HG03460 (cell line): ENCODE measurements around the gene C4orf33.
"Not testable (repeated sequence)": the region's sequence is repeated elsewhere in the genome, so short reads cannot be mapped to it uniquely, and the experiment has no call there.

Experiments
- ATAC-seq: cut with Tn5 transposase; IDR thresholded peaks from one replicate; pipeline ENCODE4 v1.9.1; 2021; ENCODE audit not compliant: unreplicated experiment

Gene C4orf33

DNA sequence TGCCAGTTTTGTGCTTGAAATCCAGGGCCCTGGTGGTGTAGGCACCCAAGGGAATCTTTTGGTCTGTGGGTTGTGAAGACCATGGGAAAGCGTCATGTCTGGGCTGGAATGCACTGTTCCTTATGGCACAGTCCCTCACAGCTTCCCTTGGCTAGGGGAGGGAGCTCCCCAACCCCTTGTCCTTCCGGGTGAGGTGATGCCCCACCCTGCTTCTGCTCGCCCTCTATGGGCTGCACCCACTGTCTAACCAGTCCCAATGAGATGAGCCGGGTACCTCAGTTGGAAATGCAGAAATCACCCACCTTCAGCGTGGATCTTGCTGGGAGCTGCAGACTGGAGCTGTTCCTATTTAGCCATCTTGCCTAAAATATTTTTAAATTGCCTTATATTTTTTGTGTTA, 30.7 kb downstream of the C4orf33 start:
- ATAC-seq: not testable (repeated sequence)

DNA sequence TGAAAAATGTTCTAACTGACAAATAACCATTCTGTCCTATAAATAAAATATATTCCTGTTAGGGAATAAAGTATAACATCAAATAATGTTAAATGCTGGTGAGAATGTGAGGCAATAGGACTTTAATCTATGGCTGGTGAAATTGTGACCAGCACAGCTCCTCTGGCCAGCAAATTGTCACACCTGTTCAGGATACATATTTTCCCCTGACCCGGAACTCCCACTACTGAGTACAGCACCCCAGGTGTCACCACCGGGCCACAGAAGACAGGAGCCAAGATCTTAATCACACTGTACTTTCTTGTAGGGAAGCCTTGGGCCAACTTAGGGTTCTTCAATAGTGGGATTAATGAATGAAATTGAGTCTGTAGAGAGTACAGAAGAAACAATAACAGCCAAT, 33.2 kb downstream of the C4orf33 start:
- no peak for ATAC-seq

DNA sequence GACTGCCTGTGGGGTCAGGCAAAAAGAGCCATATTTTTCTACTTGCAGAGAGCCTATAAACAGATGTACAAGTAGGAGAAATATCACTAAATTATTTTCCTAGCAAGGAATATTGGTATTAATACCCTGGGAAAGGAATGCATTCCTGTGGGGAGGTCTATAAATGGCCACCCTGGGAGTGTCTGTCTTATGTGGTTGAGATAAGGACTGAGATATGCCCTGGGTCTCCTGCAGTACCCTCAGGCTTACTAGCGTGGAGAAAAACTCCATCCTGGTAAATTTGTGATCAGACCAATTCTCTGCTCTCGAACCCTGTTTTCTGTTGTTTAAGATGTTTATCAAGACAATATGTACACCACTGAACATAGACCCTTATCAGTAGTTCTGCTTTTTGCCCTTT, 35.4 kb downstream of the C4orf33 start:
- ATAC-seq: no peak

DNA sequence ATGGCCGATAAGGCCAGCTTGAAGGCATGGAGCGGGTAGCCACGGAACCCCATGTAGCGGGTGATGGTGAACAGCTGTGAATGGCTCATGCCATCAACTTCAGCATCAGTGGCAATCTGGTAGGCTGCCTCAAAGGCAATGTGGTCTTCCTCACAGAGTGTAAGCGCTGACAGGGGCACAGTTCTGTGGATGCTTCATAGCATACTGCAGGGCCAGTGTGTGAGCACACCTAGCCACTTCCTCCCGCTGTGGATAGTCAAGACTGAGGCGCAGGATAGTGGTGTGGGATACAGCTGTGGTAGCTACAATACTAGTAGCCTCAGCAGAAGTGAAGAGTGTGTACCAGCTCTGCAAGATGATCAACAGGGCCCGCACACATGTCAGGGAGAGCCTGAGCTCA, 40.5 kb downstream of the C4orf33 start:
- no peak for ATAC-seq

DNA sequence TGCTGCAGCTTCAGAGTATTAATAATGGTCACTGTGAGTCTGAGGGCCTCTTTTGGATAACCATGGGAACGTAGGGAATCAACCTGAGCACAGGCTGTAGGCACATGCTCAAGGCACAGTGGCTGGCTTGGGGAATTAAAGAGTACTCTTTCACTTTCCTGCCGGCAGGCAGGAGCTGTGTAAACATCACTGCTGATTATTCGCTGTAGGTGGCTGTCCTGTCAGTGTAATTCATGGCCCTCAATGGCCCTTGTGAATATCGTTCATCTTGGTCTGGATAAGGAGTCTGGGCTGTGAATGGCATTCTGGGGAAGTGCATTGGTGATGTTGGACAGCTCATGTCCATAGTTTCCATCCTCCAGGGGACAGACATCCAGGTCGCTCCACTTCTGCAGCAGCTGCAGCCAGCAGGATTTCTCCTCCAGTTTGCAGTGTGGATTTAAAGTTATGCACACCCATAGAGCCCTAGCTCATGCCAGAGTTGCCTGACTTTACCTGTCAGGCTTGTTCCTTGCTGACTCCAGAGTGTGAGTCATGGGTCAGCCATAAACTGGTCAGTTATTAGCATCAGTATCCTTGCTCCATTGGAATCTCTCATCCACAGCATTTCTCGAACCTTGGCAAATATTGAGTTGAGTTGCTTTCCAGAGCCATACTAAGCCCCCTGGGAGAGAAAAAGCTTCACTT, 43.0 kb downstream of the C4orf33 start:
- no peak for ATAC-seq

DNA sequence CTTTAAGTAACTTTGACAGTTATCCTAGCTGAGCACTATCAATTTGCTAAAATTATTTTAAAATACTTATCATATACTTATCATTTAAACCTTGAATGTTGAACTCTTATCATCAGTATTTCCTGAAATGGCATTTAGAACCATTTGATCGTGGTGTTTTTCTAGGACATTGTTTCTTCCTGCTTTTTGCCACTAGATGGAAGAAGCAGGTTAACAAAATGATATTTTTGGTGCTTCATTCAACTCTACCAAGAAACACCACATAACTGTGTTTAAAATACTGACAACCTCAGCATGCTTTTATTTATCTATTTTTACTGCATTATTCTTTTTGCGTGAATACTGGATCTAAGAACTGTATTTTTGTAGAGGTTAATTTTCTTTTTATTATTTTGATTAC, 44.6 kb downstream of the C4orf33 start:
- ATAC-seq: no peak

DNA sequence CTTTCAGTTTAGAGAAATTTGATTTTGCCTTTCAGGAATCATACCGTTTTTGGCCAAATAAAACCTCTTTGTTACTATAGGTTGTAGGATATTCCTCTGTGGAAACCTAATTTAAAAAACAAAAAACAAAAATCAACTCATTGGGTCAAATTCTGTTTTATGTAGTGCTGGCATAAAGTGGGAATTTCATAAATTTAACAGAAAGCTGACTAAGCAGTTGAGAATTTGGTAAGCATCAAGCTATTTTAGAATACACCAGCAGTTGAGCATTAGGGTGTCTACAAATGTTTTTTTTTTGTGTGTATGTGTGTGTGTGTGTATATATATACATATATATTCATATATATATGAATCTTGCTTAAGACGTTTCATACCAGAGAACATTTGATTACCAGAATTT, 47.4 kb downstream of the C4orf33 start:
- ATAC-seq: no peak

DNA sequence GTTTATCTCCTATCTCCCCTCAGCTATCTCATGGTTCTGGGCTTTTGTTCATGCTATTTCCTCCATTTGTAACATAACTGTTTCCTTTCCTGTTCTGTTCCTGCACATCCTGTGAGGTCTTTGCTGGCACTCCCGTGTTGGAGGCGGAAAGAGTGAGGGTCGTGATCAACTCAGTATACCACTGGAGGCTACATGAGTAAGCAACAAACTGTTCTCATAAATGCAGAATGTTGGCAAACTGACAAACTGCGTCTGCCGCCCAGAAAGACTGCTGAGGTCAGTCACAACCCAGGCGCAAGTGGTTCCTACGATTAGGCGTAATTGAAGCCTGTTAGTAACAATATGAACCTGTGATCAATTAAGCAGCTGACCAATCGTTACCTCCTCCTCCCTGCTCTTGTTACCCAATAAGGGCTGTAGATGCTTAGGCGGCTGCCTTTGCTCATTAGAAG, 48.8 kb downstream of the C4orf33 start:
- no peak for ATAC-seq

DNA sequence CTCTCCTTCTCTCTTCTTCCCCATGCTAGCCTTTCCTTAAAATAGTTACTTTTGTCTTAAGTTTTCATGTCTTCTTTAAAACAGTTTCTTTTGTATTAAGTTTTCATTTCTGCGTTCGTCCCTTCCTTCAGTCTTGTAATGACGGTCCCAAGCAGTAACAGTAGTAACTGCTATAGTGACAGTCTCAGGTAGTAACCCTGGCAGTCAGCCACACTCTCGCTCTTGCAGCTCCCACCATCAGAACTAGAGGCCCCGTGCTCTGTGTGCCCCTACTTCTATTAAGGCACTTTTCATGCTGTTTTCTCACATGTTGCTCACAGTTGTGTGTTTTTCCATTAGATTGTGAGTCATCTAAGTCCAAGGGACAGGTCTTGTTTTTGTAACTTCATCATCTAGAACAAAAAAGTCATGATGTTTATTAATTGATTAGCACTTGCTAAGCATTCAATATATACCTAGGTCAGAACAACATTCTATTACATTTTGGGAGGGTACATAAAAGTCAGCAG, 49.3 kb downstream of the C4orf33 start:
- ATAC-seq: no peak

DNA sequence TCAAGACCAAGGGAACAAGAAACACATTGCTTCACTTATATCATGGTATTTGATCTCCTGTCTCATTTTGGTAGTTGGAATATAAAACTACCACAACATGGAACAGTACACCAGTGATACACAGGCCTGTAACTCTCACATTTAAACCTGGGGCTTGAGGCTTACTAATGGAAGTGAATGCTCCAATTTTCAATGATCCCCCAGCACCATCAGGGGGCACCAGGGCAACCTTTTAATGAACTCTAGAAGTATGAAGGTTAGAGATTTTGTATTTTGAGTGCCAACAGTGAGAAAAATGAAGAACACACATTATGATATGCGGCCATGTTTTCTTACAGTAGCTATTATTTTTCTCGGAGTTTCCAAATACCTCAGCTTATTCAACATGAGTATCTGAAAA, 50.7 kb downstream of the C4orf33 start:
- no peak for ATAC-seq

DNA sequence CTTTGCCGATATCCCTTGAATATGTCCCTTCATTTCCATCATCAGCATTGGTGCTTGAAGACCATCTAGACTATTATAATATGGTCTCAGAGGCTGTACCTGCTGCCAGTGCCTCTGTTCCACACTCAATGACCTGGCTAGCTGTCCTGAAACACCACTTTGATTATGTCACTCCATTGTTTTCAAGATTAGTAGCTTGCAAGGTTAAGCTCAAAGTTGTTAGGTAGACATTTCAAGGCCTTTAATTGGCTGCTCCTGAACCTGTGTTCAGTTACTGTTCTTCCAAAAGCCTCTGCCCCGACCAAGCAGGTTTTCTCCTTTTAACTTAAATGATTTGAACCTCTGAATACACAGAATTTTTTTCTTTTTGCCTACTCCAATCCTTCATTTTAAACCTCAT, 52.9 kb downstream of the C4orf33 start:
- no peak for ATAC-seq

DNA sequence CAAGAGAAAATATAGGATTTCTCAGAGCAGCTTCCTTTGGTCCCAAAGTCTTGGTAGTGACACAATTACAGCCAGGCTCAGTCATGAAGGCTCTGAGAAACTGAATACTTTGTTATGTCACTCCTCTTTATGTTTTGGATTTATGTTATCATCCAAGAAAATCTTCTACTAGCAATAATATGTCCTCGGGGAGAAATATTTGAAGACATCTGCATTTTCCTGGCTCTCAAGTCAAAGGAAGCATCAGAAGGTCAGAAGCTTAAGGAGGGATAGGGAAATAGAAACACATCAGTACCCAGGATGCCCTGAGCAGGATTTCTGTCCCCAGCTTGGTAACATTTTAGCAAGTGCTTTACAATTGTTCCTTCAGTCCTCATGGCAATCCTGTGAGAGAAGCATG, 54.0 kb downstream of the C4orf33 start:
- ATAC-seq: no peak

DNA sequence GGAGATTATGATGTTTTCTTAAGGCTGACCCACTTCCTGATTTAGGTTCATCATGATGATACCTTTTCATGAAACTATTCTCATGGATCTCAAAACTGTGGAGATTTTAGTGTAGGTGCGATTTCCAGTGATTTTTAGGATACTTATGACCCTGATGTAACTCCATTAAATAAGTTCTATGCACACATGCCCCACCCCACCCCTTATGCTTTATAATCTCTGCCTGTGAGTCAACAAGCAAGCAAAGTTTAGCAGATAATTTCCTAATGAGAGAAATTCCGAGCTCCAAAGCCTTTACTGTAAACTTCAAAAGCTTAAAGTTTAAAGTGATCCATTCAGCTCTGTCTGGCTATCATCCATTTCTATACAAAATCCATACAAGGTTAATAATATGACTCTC, 56.4 kb downstream of the C4orf33 start:
- ATAC-seq: no peak

DNA sequence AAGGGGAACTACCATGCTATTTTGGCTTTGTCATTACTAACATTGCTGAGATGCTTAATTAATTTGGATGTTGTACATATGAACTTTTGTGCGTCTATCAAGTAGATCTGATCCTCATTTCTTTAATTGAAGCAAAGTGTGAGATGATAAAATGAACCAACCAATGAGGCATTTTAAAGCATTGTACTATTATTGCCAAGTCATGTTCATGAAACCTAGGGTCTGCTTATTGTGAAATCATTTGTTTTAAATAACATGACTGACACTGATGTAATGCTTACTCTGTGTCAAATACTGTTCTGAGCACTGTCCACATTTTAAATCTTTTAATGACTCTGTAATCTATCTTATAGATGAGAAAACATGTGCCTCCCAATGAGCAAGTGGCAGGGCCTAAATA, 57.7 kb downstream of the C4orf33 start:
- ATAC-seq: no peak

DNA sequence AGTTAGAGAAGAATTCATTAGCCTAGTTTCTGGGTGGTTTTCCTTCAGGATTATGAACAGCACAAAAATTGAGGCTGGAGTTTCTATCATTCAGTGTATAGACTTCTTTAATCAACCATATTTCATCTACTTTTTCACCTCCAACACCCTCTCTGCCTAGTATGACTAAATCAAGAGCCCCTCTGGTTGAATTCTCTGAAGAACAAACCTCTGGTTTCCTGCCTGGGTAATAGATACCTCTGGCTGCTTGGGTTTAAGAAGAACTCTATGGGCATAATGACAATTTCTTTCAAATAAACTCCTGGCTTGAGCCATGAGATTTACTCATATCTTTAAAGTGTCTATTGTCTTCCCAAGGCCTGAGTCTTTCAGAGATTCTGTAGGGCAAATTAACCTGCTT, 66.5 kb downstream of the C4orf33 start:
- ATAC-seq: no peak

DNA sequence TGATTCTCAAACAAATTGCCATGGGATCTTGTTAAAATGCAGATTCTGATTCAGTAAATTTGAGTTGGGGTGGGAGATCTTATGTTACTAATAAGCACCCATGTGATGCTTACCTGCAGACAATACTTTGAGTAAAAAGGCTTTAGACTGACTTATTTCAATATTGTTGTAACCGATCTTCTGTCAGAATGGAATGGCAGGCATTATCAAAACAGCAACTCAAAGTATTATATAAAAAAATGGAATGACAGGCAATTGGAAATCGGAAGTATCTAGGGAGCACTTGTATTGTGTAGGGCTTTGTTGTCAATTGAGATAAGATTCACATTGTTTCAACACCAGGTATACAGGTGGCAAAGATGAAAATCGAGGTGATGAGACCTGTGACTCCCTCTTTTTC, 67.5 kb downstream of the C4orf33 start:
- no peak for ATAC-seq

DNA sequence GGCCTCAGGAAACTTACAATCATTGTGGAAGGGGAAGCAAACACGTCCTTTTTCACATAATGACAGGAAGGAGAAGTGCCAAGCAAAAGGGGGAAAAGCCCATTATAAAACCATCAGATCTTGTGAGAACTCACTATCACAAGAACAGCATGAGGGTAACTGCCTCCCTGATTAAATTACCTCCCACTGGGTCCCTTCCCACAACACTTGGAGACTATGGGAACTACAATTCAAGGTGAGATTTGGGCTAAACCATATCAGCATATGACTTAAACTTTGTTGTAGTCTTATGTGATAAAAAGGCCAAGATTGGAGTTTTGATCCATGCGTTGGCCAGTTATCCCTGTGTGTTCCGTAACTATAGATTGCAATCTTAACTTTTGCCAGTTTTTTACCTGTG, 68.3 kb downstream of the C4orf33 start:
- ATAC-seq: no peak
